GM18867 (cell line): ENCODE results near the gene KMT2D.
"Not testable (repeated sequence)": the region's sequence is repeated elsewhere in the genome, so short reads cannot be mapped to it uniquely, and the experiment has no call there.

ENCODE experiments used
- ATAC-seq: cut with Tn5 transposase; IDR thresholded peaks from one replicate; pipeline ENCODE4 v1.9.1; 2021; ENCODE audit warnings: mild to moderate bottlenecking, moderate library complexity; ENCODE audit not compliant: unreplicated experiment

KMT2D gene

GRCh38 chr12:49088150-49088931 is 27.7 kb upstream of the KMT2D start:
- peak; percentile 88 for ATAC-seq

GRCh38 chr12:49086116-49086515 is 25.5 kb upstream of the KMT2D start:
- ATAC-seq, result no peak

- ATAC-seq, result no peak
These were observed 23.8 kb upstream of the KMT2D start for GRCh38 chr12:49084438-49084837.

GRCh38 chr12:49079793-49080192 is 19.2 kb upstream of the KMT2D start:
- ATAC-seq, result no peak

- no peak for ATAC-seq
These were observed 10.4 kb upstream of the KMT2D start for GRCh38 chr12:49070971-49071370.

- ATAC-seq, result peak; percentile 98
These were observed 9.1 kb upstream of the KMT2D start, which contains the start of gene RHEBL1 for GRCh38 chr12:49069507-49070346. Gene RHEBL1, minus strand, starts transcription at chr12:49069979. Its CDS starts 194 bp downstream, at chr12:49069785.

GRCh38 chr12:49068879-49069506 is 8.4 kb upstream of the KMT2D start:
- ATAC-seq, result no peak

GRCh38 chr12:49066120-49066519 is 5.5 kb upstream of the KMT2D start:
- ATAC-seq, result no peak

- ATAC-seq, result no peak
These were observed 4.2 kb upstream of the KMT2D start for GRCh38 chr12:49064767-49065152.

- ATAC-seq, result not testable (repeated sequence)
These were observed 1.3 kb upstream of the KMT2D start for GRCh38 chr12:49061916-49062315.

GRCh38 chr12:49061157-49061650 is 610 bp upstream of the KMT2D start:
- no peak for ATAC-seq

GRCh38 chr12:49059299-49060171 is 1.1 kb downstream of the KMT2D start:
- peak; percentile 20 for ATAC-seq

GRCh38 chr12:49059045-49059298 is 1.6 kb downstream of the KMT2D start:
- ATAC-seq, result no peak

- no peak for ATAC-seq
These were observed 2.1 kb downstream of the KMT2D start for GRCh38 chr12:49058366-49059044.

GRCh38 chr12:49057888-49058287 is 2.7 kb downstream of the KMT2D start:
- no peak for ATAC-seq

- ATAC-seq, result peak; percentile 62
These were observed 4.4 kb downstream of the KMT2D start for GRCh38 chr12:49055978-49056754.

GRCh38 chr12:49055092-49055491 is 5.5 kb downstream of the KMT2D start:
- no peak for ATAC-seq

GRCh38 chr12:49054524-49054923 is 6.1 kb downstream of the KMT2D start:
- no peak for ATAC-seq

- ATAC-seq, result no peak
These were observed 6.5 kb downstream of the KMT2D start for GRCh38 chr12:49054096-49054495.
